NB4 (cell line): ENCODE results near the gene UBXN4.
"Not testable (repeated sequence)": the region's sequence is repeated elsewhere in the genome, so short reads cannot be mapped to it uniquely, and the experiment has no call there.

ENCODE experiments used
- CTCF ChIP-seq: IDR thresholded peaks from one replicate; pipeline ENCODE4 v1.5.1; 2012; ENCODE audit warnings: low read depth, low read length
- MAX ChIP-seq: IDR thresholded peaks from 2 replicates; pipeline ENCODE4 v1.6.1; 2011; ENCODE audit warnings: low read depth, low read length

- TF ChIP-seq MAX, CTCF: not testable (repeated sequence)
Measured at GRCh38 chr2:135715086-135715485, 26.6 kb upstream of the UBXN4 start.
